GM12865 (cell line): ENCODE measurements around the gene AP1S3.
"Not testable (repeated sequence)": the region's sequence is repeated elsewhere in the genome, so short reads cannot be mapped to it uniquely, and the experiment has no call there.

ENCODE experiments used
- DNase-seq: peaks from one replicate; pipeline ENCODE4 v3.0.0; 2010; ENCODE audit warnings: low read depth
- H3K4me3 ChIP-seq: 2 replicates; pipeline ENCODE4 v1.5.1; 2011; ENCODE audit warnings: mild to moderate bottlenecking, low read depth, low read length, control low read depth
- TF ChIP-seq, protein P1 (sequence below): IDR thresholded peaks from 2 replicates; pipeline ENCODE4 v1.5.1; 2011; ENCODE audit warnings: low read length, control low read depth, low read depth, inconsistent platforms; ENCODE audit not compliant: insufficient read depth; ENCODE audit errors: missing control alignments

Gene AP1S3

DNA sequence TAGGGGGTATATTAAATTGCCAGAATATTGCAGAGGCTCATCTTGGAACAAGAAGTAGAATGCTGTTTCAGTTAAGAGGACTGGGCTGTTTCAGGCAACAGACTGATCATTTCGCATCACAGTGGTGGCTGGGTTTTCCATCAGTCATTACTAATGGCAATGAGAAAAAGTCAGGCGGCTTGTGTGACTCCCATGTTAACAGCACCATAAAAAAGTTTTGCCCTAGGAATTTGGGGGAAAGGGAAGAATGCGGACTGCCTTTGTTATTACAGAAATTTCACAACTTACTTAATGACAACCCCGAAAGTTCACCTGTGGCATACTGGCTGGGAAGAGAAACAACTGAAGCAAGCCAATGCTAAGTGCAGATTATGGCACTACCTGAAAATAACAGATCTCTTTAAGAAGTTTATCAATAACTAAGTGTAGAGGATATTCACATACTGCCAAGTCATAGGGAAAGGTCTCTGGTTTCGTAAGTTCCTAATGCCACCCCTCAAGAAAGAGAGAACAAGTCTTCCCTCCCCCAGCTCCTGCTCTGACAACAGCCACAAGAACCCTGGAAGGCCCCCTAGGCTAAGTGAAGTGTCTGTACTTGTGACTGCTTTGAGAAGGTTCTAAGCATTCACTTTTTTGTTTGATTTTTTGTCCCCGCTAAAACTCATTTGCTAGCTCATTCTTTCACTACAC, 40.5 kb upstream of the AP1S3 start:
- H3K4me3 ChIP-seq: no peak overlapping the region
- no peak for DNase-seq
- TF ChIP-seq, protein P1, sequence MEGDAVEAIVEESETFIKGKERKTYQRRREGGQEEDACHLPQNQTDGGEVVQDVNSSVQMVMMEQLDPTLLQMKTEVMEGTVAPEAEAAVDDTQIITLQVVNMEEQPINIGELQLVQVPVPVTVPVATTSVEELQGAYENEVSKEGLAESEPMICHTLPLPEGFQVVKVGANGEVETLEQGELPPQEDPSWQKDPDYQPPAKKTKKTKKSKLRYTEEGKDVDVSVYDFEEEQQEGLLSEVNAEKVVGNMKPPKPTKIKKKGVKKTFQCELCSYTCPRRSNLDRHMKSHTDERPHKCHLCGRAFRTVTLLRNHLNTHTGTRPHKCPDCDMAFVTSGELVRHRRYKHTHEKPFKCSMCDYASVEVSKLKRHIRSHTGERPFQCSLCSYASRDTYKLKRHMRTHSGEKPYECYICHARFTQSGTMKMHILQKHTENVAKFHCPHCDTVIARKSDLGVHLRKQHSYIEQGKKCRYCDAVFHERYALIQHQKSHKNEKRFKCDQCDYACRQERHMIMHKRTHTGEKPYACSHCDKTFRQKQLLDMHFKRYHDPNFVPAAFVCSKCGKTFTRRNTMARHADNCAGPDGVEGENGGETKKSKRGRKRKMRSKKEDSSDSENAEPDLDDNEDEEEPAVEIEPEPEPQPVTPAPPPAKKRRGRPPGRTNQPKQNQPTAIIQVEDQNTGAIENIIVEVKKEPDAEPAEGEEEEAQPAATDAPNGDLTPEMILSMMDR: no peak

DNA sequence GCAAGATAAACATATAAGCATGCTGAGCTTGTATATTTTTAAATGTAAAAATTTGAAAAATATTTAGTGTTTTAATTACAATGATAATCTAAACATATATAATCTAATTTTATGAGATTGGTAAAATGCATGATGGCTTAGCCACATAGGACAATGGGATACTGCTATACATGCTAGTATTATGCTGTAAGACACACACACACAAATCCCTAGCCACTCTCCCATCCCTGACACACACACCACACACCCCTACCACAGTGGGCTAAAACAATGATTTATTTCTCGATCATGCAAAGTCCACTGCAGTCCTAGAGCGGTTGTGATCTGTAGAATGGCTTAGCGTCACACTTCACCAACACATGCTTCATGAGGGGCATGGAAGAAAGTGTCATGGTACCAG, 36.3 kb upstream of the AP1S3 start:
- no peak overlapping the region for H3K4me3 ChIP-seq
- TF ChIP-seq, protein P1: no peak
- no peak for DNase-seq

DNA sequence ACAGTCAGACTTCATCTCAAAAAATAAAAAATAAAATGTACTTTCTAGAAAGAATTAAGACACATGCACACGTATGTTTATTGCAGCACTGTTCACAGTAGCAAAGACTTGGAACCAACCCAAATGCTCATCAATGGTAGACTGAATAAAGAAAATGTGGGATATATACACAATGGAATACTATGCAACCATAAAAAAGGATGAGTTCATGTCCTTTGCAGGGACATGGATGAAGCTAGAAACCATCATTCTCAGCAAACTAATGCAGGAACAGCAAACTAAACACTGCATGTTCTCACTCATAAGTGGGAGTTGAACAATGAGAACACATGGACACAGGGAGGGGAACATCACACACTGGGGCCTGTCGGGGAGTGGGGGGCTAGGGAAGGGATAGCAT, 35.4 kb upstream of the AP1S3 start:
- not testable (repeated sequence) for H3K4me3 ChIP-seq, DNase-seq

DNA sequence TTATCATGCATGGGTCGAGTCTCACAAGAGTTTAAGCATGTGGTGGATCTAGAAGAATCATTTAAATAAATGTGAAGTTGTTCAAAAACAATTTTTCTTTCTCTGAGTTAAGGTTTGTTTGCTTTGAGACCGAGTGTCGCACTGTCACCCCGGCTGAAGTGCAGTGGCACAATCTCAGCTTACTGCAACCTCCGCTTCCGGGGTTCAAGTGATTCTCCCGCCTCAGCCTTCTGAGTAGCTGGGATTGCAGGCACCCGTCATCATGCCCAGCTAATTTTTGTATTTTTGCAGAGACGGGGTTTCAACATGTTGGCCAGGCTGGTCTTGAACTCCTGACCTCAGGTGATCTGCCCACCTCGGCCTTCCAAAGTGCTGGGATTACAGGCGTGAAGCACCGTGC, 34.3 kb upstream of the AP1S3 start:
- H3K4me3 ChIP-seq, DNase-seq: not testable (repeated sequence)

DNA sequence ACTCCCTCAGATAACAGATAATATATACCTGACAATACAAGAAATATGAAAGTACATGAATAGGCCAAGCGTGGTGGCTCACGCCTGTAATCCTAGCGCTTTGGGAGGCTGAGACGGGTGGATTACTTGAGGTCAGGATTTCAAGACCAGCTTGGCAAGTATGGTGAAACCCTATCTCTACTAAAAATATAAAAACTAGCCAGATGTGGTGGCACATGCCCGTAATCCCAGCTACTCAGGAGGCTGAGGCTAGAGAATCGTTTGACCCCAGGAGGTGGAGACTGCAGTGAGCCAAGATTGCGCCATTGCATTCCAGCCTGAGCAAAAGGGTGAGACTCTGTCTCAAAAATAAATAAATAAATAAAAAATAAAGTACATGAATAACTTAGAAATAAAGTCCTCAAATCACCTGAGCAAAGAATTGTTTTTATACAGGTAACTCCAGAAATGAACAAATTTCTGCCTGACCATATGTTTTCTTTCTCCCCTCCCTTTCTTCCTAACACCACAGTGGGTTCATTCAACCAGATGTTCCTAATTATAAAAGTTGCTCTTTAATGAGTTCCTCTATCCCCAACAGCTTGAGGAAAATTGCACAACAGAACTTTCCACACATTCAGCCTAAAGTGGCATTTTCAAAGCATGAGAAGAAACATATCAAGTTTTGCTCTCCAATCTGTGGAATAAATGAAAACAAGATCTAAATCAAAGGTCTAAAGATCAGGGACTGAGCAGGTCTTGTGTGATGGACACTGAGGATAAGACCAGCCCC, 33.6 kb upstream of the AP1S3 start:
- no peak overlapping the region for H3K4me3 ChIP-seq
- DNase-seq: no peak
- TF ChIP-seq, protein P1: no peak

DNA sequence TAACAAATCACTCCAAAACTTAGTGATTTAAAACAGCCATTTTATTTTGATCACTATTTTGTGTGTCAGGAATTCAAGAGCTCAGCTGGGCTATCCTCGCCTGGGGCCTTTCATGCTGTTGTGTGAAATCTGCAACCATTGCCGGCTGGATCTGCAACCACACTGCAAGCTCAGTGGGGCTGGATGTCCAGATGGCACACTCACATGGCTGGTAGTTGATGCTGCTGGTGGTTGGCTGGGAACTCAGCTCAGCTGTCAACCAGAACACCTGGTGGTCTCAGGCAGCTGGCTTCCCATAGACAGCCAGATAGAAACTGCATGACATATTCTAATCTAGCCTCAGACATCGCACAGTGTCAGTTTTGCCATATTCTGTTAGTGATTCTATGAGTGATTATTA, 30.6 kb upstream of the AP1S3 start:
- DNase-seq: peak; percentile 57
- TF ChIP-seq, protein P1: no peak

DNA sequence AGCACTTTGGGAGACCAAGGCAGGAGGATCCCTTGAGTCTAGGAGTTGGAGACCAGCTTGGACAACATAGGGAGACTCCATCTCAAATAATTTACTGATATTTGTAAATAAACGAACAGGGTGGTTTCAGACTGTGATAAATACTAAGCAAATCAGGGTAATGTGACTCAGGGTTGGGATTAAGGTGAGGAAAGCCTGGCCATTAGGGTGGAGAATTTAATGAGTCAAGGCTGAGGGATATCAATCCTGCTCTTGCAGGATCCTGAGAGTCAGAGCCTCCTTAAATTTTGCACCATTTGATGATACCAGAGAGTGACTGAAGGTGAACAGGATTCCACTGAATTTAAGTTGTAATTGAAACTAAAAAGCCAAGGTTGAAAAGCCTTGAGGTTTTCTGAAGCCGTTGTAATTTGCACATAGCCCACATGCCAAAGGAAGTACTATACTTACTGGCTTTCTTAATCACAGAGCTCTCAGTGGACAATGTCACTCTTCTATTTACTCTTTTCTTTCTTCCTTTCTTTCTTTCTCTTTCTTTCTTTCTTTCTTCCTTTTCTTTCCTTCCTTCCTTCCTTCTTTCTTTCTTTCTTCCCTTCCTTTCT, 28.6 kb upstream of the AP1S3 start:
- TF ChIP-seq, protein P1: no peak
- no peak overlapping the region for H3K4me3 ChIP-seq
- DNase-seq: peak; percentile 28

More for the DNA sequence above, 30.6 kb upstream of the AP1S3 start:
- H3K4me3 ChIP-seq: no peak overlapping the region
